ENCODE measurements around the gene CD82. TPM values are rescaled to one million over a fixed set of nuclear protein-coding genes. Genes with fewer than 3 reads are reported as not detected.

The CD82 gene
- total RNA-seq, 1 experiment from 2014 or later: 26.1 TPM

DNA sequence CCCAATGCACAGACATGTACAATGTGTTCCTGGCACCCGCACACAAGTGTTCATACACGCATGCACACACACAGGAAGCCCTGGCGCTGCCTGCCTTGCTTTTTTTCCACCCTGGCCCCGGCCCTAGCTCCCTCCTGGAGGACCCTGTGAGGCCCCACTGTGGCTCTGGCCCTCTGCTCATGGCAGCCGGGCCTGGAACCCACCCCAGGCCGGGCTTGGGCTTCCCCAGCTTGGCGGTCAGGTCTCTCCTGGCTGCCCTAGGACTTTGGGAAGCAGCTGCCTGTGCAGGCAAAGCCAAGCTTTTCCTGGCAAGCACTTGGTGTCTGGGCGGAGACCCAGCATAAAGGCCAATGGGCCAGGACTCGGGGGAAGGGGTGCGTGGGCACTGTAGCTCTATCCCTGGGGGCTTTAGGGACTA, 30.5 kb downstream of the CD82 start:
- ChIA-PET POLR2A (no interaction called here), CTCF (no interaction called here)
- no peaks in the 10 kb centered on the region for H3K9me3 ChIP-seq (ENCODE audit: control insufficient read depth, insufficient read depth, low read depth, low read length)
- ATAC-seq (no peak), DNase-seq (ENCODE audit: low read depth, low spot score) (no peak)
- no peaks in the 10 kb centered on the region for H3K36me3 ChIP-seq (ENCODE audit: control insufficient read depth, insufficient read depth, low read length)
- TF ChIP-seq TCF7L2 (IDR thresholded peaks at IDR 0.05; ENCODE audit: low read depth, low read length) (no peak), SIN3A (IDR thresholded peaks at IDR 0.05; ENCODE audit: borderline replicate concordance, insufficient read depth, low read depth, low read length) (no peak), POLR2AphosphoS5 (IDR thresholded peaks at IDR 0.05; ENCODE audit: low read depth, low read length) (no peak)
- TF ChIP-seq, protein P1, sequence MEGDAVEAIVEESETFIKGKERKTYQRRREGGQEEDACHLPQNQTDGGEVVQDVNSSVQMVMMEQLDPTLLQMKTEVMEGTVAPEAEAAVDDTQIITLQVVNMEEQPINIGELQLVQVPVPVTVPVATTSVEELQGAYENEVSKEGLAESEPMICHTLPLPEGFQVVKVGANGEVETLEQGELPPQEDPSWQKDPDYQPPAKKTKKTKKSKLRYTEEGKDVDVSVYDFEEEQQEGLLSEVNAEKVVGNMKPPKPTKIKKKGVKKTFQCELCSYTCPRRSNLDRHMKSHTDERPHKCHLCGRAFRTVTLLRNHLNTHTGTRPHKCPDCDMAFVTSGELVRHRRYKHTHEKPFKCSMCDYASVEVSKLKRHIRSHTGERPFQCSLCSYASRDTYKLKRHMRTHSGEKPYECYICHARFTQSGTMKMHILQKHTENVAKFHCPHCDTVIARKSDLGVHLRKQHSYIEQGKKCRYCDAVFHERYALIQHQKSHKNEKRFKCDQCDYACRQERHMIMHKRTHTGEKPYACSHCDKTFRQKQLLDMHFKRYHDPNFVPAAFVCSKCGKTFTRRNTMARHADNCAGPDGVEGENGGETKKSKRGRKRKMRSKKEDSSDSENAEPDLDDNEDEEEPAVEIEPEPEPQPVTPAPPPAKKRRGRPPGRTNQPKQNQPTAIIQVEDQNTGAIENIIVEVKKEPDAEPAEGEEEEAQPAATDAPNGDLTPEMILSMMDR (IDR thresholded peaks at IDR 0.05): no peak
- TF ChIP-seq, protein P2, sequence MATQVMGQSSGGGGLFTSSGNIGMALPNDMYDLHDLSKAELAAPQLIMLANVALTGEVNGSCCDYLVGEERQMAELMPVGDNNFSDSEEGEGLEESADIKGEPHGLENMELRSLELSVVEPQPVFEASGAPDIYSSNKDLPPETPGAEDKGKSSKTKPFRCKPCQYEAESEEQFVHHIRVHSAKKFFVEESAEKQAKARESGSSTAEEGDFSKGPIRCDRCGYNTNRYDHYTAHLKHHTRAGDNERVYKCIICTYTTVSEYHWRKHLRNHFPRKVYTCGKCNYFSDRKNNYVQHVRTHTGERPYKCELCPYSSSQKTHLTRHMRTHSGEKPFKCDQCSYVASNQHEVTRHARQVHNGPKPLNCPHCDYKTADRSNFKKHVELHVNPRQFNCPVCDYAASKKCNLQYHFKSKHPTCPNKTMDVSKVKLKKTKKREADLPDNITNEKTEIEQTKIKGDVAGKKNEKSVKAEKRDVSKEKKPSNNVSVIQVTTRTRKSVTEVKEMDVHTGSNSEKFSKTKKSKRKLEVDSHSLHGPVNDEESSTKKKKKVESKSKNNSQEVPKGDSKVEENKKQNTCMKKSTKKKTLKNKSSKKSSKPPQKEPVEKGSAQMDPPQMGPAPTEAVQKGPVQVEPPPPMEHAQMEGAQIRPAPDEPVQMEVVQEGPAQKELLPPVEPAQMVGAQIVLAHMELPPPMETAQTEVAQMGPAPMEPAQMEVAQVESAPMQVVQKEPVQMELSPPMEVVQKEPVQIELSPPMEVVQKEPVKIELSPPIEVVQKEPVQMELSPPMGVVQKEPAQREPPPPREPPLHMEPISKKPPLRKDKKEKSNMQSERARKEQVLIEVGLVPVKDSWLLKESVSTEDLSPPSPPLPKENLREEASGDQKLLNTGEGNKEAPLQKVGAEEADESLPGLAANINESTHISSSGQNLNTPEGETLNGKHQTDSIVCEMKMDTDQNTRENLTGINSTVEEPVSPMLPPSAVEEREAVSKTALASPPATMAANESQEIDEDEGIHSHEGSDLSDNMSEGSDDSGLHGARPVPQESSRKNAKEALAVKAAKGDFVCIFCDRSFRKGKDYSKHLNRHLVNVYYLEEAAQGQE (IDR thresholded peaks at IDR 0.05; ENCODE audit: insufficient read depth in 1 of 2, low read depth in 2 of 2, low read length in 1 of 2): no peak
- no peaks in the 10 kb centered on the region for H3K4me1 ChIP-seq (ENCODE audit: control insufficient read depth, insufficient read depth, low read length)
- no peak overlapping the region for H3K4me3 ChIP-seq (ENCODE audit: low read depth in 2 of 2, low read length in 2 of 2)
- no peaks in the 10 kb centered on the region for H3K27me3 ChIP-seq (ENCODE audit: control insufficient read depth, insufficient read depth, low read length)
- in situ Hi-C loops (cut with HindIII; ENCODE audit: low pct_unique_long_range_greater_than_20kb, low sequenced_read_pairs) (no loop called here), intact Hi-C loops (cut with micrococcal nuclease; ENCODE audit: unreplicated experiment) (no loop called here)
- no peak overlapping the region for H3K27ac ChIP-seq (ENCODE audit: low read length)
- no TSS peak for BruUV-seq (replicated peaks)

DNA sequence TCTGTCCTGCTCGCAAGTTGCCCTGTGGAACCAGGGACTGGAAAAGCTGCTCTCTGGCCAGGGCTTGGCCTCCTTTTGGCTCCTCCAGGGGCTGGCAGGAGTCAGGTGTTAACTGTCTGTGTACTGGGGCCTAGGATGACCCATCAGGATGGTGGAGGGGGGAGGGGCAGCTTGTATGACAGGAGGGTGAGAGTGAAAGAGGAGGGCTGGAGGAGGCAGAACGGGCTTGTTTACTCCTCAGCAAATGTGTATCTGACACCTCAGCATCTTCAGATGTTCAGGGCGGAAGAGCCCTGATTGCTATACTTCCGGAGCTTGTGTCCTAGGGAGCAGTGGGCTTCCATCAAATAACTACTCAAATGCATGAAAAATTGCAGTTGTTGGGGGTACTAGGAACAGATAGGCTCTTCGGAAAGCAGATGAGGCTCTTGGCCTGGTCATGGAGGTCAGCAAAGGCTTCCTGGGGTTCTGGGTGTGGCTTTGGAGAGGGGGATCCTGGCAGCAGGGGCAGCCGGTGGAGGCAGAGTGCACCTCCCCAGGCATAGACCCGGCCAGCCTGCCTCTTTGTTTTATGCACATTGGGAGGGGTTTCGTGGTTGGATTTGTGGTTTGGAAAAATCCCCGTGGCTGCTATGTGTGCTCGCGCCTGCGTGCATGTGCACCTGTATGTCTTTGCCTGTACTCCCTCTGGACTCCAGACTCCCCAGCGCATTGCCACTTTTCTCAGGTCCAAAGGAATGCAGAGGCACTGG, 31.2 kb downstream of the CD82 start:
- ChIA-PET POLR2A (no interaction called here), CTCF (no interaction called here)
- intact Hi-C loops (cut with micrococcal nuclease; ENCODE audit: unreplicated experiment): no loop called here
- TF ChIP-seq, protein P2 (IDR thresholded peaks at IDR 0.05; ENCODE audit: insufficient read depth in 1 of 2, low read depth in 2 of 2, low read length in 1 of 2): no peak
- TF ChIP-seq POLR2AphosphoS5 (IDR thresholded peaks at IDR 0.05; ENCODE audit: low read depth, low read length): no peak
- TF ChIP-seq SIN3A (IDR thresholded peaks at IDR 0.05; ENCODE audit: borderline replicate concordance, insufficient read depth, low read depth, low read length): no peak
- TF ChIP-seq, protein P1 (IDR thresholded peaks at IDR 0.05): no peak
- TF ChIP-seq TCF7L2 (IDR thresholded peaks at IDR 0.05; ENCODE audit: low read depth, low read length): no peak
- no peaks in the 10 kb centered on the region for H3K4me1 ChIP-seq (ENCODE audit: control insufficient read depth, insufficient read depth, low read length)
- H3K27me3 ChIP-seq (ENCODE audit: control insufficient read depth, insufficient read depth, low read length): no peaks in the 10 kb centered on the region
- no peaks in the 10 kb centered on the region for H3K36me3 ChIP-seq (ENCODE audit: control insufficient read depth, insufficient read depth, low read length)
- in situ Hi-C loops (cut with HindIII; ENCODE audit: low pct_unique_long_range_greater_than_20kb, low sequenced_read_pairs): no loop called here
- DNase-seq (ENCODE audit: low read depth, low spot score) (no peak), ATAC-seq (no peak)
- H3K9me3 ChIP-seq (ENCODE audit: control insufficient read depth, insufficient read depth, low read depth, low read length): no peaks in the 10 kb centered on the region
- H3K27ac ChIP-seq (ENCODE audit: low read length): no peak overlapping the region
- H3K4me3 ChIP-seq (ENCODE audit: low read depth in 2 of 2, low read length in 2 of 2): no peak overlapping the region
- no TSS peak for BruUV-seq (replicated peaks)
